GM21381 (cell line): ENCODE results near the gene ATE1.
A peak's percentile ranks its signal among the peaks of the same experiment; 100 is the strongest.
"Not testable (repeated sequence)": the region's sequence is repeated elsewhere in the genome, so short reads cannot be mapped to it uniquely, and the experiment has no call there.

ENCODE experiments used
- ATAC-seq: cut with Tn5 transposase; IDR thresholded peaks from one replicate; pipeline ENCODE4 v1.9.1; 2021; ENCODE audit warnings: mild to moderate bottlenecking, moderate library complexity; ENCODE audit not compliant: unreplicated experiment

ATE1 gene

GRCh38 chr10:121792198-121792597 lies 135.6 kb downstream of the ATE1 start:
- no peak for ATAC-seq

- ATAC-seq = no peak
These were observed 136.1 kb downstream of the ATE1 start for GRCh38 chr10:121791761-121792160.

DNA sequence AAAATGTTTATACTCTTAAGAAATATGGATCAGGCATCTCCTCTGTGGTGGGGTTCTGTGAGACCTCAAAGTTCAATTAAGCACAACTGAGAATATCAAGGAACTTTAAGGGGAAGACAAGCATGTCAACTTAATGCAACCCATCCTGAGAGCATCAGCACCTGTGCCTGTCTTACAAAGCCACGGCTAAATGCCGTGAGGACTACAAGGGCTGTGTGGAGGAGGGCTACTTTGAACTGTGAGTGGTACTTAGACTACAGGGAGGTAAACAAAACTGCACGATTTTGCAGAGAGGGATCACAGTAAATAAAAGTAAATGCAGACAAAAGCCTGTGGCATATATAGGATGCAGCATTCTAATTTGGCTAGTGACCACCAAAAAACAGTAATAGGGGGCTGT lies 139.1 kb downstream of the ATE1 start:
- ATAC-seq = no peak

DNA sequence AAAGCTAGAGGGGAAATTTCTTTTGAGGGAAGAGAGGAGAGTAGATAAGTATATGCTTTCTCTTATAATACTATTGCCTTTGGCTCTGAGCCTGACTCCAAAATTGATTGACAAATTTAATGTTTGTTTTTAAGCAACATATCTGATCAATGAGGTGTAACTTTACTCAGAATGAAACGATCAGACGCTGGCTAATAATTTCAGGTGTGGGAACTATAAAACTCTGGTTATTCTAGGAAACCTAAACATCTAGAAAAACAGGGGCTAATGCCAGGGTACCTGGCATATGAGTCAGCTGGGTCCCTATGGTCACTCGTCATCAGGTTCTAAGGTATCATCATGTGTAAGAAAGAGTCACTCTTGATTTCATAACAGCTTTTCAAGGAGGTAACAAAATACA lies 139.7 kb downstream of the ATE1 start:
- no peak for ATAC-seq

- ATAC-seq = no peak
These were observed 140.7 kb downstream of the ATE1 start for GRCh38 chr10:121787169-121787568.

- no peak for ATAC-seq
These were observed 144.0 kb downstream of the ATE1 start for GRCh38 chr10:121783782-121784372.

- no peak for ATAC-seq
These were observed 146.7 kb downstream of the ATE1 start for GRCh38 chr10:121781101-121781500.

- no peak for ATAC-seq
These were observed 153.0 kb downstream of the ATE1 start for GRCh38 chr10:121774813-121775212.

GRCh38 chr10:121774404-121774803 lies 153.4 kb downstream of the ATE1 start:
- ATAC-seq = no peak

GRCh38 chr10:121772884-121773283 lies 154.9 kb downstream of the ATE1 start:
- no peak for ATAC-seq

GRCh38 chr10:121772406-121772805 lies 155.4 kb downstream of the ATE1 start:
- ATAC-seq = no peak

DNA sequence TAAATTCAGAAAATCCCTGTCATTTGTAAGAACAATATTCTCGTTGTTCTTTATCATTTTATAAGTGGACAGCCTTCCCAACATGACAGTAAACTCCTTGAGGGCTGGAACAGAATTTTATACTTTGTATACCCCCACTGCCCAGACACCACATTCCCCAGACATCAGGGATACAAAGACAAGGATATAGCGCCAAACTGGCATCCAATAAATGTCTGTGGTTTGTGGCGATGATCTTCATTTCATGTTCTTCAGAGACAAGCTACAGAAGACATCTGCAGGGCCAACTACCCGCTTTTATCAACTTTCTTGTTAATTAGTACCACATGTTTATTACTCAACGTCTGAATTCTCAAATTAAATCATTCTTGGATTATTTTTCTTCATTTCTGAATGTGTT lies 155.9 kb downstream of the ATE1 start:
- no peak for ATAC-seq

DNA sequence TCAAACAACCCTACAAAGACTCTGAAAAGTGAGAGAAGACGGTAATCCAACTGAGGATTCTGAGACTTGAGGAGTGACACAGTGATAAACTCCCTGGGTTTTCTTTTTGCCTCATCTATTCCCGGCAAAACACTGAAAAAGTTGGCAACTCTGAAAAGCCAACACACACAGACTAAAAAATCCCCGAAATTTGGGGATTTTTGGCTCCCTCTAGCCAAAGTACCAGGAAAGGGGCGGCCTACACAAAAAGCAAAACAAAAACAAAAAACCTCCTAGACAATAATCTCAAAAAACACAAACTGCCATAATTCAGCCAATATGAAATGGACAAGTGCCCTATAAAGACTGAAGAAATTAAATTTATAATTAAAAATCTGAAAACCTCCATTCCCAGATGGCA lies 161.4 kb downstream of the ATE1 start:
- ATAC-seq = no peak

DNA sequence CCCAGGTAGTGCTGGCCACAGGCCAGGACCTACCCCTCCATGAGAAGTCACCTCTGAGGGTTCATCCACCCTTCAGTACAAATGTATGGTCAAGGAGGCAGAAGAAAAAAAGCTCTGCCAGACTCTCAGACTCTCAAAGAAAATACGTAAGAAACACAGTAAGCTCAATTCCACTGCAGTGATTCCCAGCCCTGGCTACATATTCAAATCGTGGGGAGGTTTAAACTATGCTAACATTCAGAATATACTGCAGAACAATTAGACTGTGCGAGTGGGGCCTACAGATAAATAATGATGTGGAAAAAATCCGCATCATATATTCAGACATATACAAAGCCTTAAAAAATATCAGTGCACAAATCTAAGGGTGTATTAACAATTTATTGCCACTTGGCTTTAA lies 162.6 kb downstream of the ATE1 start:
- ATAC-seq = no peak

- ATAC-seq = no peak
These were observed 163.4 kb downstream of the ATE1 start for GRCh38 chr10:121764233-121764942.

DNA sequence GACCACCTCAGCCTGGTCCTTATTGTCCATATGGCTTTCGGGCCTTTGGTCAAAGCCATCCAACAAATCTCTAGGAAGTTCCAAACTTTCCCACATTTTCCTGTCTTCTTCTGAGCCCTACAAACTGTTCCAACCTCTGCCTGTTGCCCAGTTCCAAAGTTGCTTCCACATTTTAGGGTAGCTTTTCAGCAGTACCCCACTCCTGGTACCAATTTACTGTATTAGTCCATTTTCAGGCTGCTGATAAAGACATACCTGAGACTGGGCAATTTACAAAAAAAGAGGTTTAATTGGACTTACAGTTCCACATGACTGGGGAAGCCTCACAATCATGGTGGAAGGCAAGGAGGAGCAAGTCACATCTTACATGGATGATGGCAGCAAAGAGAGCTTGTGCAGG lies 170.6 kb downstream of the ATE1 start:
- ATAC-seq = not testable (repeated sequence)

- not testable (repeated sequence) for ATAC-seq
These were observed 172.3 kb downstream of the ATE1 start for GRCh38 chr10:121755496-121755895.

GRCh38 chr10:121754666-121755065 lies 173.2 kb downstream of the ATE1 start:
- ATAC-seq = peak; percentile 33

DNA sequence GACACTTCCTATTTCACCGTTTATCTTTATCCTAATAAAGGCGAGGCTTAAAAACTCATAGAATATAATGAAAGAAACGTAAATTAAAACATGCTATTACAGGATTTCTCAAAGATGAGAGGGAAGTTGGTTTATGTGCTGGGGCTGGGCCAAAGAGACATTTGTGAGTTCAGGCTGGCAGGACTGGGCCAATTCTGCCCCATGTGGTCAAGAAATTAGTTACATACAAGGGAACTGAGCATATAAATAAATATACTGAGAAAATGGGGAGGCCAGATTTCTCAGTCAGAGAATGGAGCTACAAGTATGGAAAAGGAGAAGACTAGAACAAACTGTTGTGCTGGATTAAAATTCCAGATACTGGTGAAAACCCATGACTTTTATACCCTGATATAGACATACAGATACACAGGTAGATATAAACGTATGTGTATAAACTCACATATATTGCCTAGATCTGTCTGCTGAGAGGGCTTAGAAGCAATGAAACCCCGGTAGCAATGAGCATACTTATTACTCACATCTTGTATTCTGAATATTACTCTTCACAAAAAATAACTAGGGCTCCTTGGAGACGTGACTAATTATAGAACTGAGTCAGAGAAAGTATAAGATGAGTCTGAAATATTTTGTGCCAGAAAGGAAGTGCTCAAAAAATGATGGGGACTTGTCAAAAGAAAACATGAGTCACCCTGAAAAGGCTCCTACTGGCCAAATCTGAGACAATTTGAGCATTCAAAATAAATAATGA lies 173.9 kb downstream of the ATE1 start:
- peak; percentile 87 for ATAC-seq

- no peak for ATAC-seq
These were observed 176.6 kb downstream of the ATE1 start for GRCh38 chr10:121751191-121751760.

DNA sequence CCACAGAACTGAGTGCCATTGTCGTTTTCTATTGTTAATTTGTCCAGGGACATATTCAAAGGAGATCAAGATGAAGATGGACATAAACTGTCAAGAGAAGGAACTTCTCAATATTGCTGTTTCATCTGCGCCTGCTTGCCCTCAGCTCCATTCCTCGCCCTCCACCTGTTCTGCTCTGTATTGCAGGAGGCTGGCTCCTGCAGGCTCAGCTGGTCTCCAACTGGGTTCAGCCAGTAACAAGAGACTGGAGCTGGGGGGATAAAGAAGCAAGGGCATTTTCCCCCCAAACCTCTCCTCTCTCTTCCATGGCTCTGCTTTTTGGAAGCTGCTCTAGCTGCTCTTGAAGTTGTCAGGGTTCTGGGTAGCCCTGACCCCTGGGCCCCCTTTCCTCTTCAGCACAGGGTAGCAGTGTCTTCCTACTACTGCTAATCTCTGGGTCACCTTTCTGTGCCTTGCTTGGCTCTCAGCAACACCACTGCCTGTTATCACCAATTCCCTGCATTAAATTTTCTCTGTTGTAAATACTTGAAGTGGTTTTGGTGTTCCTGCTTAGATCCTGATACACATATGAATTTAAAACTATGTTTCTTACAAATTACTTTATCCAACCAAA lies 180.6 kb downstream of the ATE1 start:
- ATAC-seq = no peak
